Activated gamma-delta T cell treated with anti-CD3 and anti-CD28 coated beads, Interleukin-2, amount 50 U/mL, for 16 hours (primary cell): ENCODE measurements around the gene ATPAF2.

Source experiments
- DNase-seq: peaks from one replicate; pipeline ENCODE4 v3.0.0-alpha.2; 2020; ENCODE audit warnings: low read depth

Gene ATPAF2

DNA sequence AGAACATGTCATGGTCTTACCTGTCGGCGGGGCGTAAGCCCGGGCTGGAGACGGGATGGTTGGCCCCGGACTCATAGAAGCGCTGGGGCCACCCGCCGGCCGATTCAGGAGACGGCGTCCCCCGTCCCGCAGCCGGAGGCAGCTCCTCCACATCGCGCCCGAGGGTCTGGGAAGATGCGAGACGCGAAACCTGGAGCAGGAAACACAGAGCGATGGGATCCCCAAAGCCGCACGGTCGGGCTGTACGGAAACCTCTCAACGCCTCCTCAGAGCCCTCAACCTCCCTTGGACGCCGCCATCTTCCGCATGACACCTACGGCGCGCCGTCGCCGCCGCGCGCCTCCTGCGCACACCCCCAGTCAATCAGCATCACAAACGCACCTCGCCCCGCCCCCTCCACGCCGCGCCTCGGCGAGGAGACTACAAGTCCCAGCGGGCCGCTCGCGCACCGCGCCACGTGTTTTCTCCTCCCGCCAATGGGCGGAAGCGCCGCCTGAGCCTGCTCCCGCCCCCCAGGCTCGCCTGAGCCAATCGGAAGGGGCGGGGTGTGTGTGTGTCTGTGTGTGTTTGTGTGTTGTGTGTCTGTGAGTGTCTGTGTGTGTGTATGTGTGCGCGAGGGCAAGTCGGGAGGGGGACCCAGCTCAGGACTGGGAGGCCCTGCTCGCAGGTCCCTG, at the start of gene ATPAF2, which contains the start of gene GID4:
TSS of gene ATPAF2 (minus strand) at position 308 of the 674 bp plus-strand sequence. CDS start at position 153, 155 bp downstream.
TSS of gene GID4 (plus strand) at position 548 of the 674 bp plus-strand sequence. CDS start at position 605, 57 bp downstream.
- peak; percentile 100 for DNase-seq

DNA sequence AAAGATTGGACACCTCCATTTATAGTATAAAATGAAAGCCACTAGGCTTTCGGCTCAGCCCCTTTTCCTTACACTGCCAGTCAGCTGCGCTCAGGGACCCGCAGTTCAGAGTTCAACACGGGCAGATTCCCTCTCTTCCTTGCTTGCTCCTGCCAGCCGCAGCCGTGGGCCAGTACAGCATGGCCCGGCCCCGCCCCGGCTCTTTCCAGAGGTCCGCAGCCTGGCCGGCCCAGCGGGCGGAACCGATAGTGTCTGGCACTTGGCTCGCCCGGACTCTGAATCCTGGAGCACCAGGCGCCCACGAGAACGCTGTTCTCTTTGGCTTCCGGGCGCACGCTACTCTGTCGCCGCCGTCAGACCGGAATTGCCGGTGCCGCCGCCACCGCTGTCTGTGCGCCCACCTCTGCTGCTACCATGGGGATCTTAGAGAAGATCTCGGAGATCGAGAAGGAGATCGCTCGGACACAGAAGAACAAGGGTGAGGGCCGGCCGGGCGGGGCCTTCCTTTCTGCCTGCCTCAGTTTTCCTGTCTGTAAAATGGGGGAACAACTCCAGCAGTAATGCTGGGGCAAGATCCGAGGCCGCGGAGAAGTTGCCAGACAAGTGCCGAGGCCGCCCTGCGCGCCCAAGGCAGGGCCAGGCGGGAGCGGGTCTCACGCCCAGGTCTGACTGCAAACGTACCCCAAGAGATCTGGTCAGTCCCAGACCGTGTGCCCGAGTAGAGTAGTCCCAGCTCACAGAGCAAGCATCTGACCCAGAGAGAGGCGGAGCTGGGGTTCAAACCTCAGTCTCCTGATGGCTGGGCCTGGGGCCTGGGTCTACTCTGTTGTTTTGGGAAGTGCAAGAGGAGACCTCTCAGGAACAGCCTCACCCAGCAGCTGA, 48.9 kb upstream of the ATPAF2 start, which contains the start of gene DRG2:
TSS of gene DRG2 (plus strand) at position 339 of the 882 bp plus-strand sequence. CDS start at position 415, 76 bp downstream.
- DNase-seq, result peak; percentile 84

DNA sequence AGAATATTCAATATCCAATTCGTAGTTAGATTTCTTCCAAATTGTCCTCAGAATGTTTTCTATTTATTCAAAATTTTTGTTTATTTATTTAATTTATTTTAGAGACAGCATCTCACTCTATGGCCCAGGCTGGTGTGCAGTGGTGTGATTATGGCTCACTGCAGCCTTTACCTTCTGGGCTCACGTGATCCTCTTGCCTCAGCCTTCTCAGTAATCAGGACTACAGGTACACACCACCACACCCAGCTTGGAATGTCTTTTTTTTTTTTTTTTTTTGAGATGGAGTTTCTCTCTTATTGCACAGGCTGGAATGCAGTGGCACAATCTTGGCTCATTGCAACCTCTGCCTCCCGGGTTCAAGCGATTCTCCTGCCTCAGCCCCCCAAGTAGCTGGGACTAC, 45.3 kb upstream of the ATPAF2 start:
- DNase-seq, result no peak

DNA sequence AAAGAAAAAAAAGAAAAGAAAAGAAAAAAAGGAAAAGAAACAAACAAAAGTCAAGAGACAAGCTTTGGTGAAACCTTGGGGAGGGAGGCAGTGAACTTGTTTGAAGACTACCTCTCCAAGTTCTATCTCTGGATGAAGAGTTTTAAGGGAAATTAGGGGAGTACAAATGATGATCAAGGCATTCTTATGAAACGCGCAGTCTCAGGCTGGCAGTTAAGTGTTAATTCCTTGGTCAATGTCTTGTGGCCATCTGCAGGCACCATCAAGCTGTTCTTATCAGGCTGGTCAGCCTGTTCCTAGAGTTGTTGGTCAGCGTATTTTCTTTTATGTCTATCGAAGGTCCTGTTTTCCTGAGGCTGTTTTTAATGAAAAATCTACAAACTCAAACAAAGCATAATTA, 40.6 kb upstream of the ATPAF2 start:
- no peak for DNase-seq

DNA sequence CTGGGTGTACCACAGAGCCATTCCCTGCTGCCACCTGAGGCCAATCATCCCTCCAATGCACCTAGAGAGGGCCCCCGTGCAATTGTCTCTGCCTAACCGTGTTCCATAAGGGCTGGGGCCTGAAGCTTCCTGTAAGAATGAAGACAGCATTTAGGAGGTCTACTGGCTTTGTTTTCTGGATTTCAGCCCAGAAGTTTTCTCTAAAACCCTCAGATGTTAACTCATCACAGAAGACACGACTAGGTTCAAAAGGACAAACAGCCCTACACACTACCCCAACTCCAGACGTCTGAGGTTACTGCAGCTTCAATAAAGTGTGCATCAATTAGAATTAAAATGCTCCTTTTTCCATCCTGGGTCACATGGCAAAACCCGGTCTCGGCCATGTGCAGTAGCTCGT, 38.0 kb upstream of the ATPAF2 start:
- DNase-seq, result no peak

DNA sequence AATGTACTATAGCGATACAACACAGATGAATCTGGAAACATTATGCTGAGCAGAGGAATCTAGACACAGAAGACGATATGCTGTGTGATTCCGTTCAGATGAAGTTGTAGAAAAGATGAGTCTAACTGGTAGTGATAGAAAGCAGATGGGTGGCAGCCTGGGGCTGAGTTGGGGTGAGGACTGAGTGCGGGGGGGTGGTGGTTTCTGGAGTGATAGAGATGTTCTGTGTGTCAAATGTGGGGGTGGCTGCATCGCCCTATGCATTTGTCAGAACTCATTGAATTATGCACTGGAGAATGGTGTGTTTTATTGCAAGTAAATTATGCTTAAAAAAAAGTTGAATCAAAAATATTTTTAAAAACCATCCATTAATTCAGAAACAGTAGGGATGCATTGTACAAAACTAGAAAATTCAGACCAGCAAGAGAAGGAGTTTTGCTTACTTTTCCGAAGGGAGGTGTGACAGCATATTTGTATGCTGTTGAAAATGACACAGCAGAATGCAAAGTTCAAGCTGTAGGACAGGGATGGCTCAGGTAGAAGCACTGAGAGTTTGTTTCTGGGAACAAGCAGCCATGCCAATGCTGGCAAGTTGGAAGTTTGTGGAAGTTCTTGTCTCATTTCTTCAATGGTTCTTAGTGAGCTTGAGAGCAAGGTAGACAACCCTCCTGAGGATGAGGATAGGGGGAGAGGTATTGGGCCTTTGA, 35.8 kb upstream of the ATPAF2 start:
- no peak for DNase-seq

DNA sequence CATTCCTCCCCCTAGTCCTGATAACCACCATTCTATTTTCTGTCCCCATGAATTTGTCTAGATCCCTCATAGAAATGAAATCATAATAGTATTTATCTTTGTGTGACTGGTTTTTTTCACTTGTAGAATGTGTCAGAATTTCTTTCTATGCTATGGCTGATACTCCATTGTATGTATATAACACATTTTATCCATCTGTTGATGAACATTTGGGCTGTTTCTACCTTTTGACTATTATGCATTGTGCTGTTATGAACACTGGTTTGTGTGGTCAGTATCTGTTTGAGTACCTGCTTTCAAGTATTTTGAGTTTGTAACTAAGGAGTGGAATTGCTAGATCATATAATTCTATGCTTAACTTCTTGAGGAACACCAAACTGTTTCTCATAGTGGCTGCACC, 32.8 kb upstream of the ATPAF2 start:
- no peak for DNase-seq

DNA sequence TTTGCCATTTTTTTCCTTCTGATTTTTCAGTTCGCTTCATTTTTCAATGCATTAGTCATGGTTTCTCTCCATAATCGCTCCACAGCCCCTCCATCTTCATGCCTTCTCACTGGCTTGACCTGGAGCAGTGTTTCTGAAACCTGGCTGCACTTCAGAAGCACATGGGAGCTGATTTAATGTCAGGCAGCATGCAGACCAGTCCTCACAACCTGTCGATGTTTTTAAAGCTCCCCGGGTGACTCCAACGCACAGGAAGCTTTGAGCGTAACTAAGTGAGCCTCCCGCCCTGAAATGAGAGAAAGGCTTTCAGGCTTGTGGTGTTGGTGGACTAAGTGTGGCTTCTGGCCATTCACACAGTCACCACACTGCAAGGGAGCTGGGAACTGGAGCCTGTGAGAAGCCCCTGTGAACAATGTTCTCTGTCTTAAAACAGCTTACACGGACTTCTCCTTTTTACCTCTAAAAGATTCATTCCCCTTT, 31.9 kb upstream of the ATPAF2 start:
- DNase-seq, result no peak

DNA sequence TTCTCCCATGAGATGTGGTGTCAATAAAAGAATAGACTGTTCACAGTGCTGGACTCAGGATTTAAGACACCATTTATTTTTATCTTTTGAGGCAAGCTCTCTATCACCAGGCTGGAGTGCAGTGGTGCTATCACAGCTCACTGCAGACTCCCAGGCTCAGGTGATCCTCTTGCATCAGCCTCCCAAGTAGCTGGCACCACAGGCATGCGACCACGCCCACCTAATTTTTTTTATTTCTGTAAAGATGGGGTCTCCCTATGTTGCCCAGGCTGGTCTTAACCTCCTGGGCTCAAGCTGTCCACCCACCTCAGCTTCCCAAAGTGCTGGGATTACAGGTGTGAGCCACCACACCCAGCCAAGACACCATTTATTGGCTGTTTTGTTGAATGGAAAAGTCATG, 30.1 kb upstream of the ATPAF2 start:
- no peak for DNase-seq

DNA sequence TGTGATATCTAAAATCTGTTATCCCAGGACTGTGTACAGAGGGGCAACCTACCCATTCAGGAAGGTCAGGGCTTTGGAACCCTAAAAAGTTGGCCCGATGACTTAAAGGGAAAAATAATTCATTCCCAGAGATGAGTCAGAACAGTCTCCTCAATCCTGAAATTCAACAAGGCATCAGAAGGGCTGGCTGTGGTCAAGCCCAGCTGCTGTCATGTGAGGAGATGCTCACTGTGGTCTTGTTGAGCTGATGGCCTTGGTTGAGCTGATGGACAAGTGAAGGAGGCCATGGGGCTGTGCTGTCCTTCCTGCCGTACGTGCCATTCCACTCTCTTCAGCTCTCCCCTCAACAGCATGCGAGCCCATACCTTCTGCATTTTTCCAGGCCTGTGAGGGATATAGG, 27.9 kb upstream of the ATPAF2 start:
- DNase-seq, result no peak

DNA sequence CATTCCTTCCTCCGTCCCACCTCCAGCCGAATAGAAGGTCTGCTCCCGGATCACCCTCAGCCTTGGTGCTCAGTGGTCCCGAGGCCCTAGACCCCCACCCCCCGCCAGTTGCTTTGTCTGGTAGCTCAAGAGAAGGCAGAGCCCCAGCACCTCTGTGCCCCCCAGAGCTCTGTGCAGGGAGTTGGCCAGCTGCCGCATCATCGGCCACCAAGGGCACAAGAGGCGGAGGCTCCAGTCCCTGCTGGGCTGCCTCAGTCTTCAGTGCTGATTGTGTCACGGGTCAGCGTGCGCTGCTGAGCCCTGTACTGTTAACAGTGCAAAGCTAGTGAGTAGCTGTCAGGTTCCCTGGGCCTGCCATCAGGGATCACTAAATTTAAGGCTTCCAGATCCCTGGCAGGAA, 26.6 kb upstream of the ATPAF2 start:
- DNase-seq, result no peak

DNA sequence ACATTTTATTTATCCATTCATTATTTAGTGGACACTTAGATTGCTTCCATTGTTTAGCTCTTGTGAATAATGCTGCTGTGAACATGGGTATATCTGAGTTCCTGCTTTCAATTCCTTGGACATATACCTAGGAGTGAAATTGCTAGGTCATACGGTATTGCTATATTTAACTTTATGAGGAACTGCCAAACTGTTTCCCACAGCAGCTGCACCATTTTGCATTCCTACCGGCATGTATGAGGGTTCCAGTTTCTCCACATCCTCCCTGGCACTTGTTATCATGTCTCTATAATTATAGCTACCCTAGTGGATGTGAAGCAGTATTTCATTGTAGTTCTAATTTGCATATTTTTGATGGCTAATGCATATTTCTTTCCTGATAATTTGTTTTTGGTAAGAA, 25.1 kb upstream of the ATPAF2 start:
- DNase-seq, result no peak

DNA sequence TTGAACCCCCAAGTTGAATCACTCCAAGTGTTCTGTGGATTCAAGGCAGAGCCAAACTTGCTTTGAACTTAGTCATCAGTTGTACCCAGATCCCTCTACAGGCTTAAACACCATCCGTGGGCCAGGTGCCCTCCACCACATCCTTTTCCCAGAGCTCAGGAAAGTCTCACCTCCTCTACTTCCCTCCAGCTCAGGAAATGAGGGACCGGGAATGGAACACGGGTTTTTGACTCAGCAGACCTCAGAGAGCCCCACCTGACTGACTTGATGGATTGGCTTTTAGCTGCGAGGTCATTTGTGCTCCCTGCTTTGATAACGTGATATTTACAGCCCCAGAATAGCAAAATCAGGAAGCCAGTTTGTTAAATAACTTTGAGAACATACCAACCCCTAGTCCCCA, 20.3 kb upstream of the ATPAF2 start:
- DNase-seq, result no peak

DNA sequence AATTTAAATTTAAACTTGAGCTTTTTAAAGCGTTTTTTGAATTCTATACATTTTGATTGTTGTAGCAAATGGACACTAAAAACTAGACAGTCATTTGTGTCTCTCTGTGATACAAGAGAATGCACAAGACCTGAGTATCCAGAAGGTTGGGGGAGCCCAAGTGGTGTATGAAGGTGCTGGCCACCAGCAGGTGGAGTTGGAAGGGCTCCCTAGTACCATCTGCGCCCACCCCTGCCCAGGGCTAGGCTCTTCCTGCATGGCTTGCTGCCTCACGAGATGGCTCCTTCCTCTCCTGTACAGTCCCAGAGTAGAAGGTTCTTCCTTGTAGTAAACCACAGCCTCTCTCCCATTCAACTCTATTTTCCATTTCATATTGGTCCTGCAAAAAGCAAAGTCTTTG, 17.2 kb upstream of the ATPAF2 start:
- no peak for DNase-seq

DNA sequence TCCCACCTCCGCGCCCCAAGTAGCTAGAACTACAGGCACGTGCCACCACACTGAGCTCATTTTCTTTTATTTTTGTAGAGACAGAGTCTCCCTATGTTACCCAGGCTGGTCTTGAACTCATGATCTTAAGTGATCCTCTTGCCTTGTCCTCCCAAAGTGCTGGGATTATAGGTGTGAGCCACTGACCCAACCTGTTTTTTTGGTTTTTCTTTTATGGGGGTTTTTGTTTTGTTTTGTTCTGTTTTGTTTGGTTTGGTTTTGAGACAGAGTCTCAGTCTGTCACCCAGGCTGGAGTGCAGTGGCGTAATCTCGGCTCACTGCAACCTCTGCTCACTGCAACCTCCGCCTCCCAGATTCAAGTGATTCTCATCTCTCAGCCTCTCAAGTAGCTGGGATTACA, 16.6 kb upstream of the ATPAF2 start:
- no peak for DNase-seq

DNA sequence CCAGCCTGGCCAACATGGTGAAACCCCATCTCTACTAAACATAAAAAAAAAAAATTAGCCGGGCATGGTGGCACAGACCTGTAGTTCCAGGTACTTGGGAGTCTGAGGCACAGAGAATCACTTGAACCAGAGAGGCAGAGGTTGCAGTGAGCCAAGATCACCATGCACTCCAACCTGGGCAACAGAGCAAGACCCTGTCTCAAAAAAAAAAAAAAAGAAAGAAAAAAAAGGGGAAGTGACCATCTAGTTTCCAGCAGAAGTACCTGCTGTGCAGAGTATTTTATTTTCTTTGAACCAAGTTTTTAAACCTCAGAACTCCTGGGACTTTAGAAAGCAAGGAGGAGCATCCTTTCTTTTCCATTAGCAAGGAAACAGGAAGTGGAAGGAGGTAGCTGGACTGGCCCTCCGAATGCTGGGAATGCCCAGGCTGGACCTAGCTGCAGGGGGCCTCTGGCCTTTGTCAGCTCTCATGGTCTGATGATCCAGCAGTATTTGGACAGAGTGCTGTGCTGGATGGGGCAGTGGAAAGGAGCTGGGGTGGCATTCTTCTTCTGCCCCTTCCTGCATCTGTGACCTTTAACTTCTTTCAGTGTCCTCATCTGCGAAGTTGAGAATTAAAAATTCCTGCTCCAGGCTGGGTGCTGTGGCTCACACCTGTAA, 6.9 kb upstream of the ATPAF2 start:
- no peak for DNase-seq

DNA sequence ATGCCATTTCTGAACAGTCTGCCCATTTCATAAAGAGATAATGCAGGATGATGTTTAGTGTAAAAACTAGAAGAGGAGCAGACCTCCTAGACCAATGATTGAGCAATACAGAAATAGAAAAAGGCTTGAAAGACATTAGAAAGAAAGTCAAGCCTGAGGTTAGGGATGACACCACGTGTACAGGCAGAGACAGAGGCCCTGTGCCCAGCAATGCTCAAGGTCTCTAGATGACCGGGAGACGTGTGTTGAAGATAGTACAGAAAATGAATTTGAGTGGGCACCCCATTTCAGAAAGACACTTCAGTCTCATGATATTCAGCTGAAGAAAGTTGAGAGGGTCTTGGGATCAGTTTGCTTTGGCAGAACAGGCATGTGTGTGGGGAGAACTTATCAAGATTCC, 5.6 kb upstream of the ATPAF2 start:
- no peak for DNase-seq

DNA sequence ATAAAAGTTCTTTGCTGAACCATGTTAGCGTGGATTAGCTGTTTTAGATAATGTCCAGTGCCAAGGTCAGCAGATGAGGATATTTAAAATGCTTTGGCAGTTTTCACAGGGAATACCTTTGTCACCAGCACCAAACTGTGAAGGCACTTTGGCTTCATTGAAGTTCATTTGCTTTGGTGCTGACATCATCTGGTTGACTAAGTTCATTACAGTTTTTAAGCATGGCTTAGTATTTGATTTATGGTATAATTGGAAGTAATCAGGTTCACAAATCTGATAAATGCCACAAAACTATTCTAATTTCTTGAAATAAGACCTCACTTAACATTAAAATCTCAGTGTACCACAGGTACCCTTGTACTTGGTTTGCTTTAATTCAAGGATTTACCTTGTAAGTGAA, 4.5 kb upstream of the ATPAF2 start:
- no peak for DNase-seq

DNA sequence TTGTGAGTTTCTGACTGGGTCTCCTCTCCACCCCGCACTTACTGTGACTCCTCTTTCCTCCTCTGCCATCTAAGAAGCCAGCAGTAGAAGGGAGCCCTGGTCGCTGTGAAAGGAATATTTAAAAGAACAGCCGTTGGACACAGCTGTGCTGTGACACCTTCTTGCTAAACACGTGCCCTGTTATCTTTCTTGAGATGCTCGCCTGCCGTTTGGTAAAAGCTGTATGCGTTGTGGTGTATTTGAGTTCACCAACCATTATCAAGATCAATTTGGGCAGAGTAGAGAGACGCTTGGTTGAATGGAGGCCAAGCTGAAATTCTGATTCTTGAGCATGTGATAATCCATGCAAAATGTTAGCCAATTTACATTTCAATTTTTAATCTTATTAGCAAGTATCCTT, 4.0 kb upstream of the ATPAF2 start:
- no peak for DNase-seq

DNA sequence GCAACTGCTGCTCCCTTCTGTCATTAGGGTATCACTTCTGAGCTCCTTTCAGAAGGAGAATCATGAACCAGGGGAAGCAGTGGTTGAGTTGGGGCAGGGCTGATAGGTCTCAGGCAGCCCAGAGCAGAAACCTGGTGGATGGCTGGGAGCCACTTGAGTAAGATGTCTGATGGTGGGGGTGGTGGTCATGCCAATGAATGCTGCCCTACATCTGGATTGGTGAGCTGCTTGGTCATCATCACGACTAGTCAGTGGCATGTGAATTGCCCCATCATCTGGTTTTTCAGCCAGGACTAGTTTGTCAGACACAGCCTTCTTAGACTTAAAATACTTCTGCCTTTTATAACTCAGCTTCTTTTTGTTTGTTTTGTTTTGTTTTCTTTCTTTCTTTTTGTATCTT, 2.8 kb upstream of the ATPAF2 start:
- DNase-seq, result no peak

DNA sequence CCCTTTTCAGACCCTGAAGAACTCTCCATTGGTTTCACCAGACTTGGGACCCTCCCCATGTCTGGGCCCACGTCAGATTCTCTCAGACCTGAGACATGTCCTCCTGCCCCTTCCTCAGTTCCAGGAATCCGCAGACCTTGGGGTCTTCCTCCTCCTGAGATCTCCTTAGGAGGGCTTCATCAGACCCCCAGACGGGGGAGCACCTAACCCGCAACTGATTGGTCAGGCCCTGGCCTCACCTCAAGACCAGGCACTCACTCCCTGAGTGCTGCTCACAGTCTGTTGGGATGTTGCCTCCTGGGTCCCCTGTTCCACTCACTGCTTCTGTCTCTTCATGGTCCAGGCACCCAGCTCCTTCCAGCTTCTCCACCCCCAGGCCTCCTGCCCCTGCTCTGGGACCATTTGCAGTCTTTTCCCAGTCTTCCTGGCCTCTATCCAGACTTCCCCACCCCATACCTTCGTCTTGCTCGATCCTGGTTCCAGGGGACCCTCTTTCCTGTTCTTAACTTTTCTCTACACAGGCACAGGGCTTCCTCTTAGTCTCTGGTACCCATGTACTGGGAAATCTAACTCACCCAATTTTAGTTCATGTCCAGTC, 1.4 kb upstream of the ATPAF2 start:
- DNase-seq, result no peak
